NCI-H1417 (cell line): ENCODE results near the gene ANKRD55.
A peak's percentile ranks its signal among the peaks of the same experiment; 100 is the strongest.
"Not testable (repeated sequence)": the region's sequence is repeated elsewhere in the genome, so short reads cannot be mapped to it uniquely, and the experiment has no call there.

ENCODE experiments used
- DNase-seq, 3 experiments: peaks; one replicate each; lab custom pipeline; 2025; lab: John Stamatoyannopoulos, UW

The ANKRD55 gene

DNA sequence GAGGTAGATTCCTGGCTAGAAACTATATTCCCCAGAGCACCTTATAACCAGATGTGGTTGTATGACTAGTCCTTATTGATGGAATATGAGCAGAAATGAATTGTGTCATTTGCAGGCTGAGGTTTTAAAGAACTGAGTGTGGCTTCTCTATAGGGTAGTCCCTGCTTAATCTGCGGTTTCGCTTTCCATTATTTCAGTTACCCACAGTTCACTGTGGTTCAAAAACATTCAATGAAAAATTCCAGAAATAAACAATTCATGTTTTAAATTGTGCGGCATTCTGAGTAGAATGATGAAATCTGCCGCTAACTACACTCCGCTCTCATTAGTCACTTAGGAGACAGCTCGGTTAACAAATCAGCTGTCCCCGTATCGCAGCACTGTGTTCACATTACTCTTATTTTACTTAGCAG lies 65.1 kb downstream of the ANKRD55 start:
- DNase-seq: no peak

DNA sequence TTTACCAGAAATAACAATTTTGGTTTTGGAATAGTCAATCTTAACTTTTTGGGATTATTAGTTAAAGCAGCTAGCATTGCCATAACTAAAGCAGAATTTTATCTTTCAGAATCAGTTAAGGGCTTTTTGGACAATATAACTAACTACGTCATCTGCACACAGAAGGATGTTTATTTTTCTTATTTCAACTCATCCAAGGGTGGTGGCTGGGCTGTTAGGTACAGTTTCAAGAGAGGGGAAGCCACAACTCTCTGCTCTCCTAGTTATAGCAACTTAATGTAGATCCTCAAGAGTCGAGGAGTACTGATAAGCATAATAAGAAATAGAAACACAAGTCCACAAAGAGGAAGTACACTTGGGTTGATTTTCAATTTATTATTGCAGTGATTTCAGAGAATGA lies 65.6 kb downstream of the ANKRD55 start:
- DNase-seq: no peak

DNA sequence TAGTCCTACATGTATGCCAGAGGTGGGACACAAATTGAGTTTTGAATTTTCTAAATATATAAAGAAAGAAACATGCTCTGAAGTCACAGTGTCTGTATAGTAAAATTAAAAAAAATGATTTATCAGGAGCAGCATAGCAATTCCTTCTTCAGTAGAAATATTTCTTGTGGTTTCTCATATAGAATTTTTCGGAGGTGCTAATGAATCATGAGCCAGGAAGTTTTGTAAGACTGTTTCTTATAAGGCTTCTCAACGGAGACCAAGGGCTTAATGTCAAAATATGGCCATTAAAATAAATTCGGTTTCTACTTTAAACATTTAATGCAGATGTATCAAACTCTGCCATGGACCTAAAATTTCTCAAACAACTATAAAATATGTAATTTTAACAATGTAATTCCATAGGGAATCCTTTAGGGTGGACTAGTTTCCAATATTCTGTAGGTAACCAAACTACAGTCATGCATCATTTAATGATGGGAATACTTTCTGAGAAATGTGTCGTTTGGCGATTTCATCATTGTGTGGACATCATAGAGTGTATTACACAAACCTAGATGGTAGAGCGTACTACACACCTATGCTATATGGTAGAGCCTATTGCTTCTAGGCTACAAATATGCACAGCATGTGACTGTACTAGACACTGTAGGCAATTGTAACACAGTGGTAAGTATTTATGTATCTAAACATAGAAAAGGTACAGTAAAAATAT lies 66.3 kb downstream of the ANKRD55 start:
- no peak for DNase-seq

DNA sequence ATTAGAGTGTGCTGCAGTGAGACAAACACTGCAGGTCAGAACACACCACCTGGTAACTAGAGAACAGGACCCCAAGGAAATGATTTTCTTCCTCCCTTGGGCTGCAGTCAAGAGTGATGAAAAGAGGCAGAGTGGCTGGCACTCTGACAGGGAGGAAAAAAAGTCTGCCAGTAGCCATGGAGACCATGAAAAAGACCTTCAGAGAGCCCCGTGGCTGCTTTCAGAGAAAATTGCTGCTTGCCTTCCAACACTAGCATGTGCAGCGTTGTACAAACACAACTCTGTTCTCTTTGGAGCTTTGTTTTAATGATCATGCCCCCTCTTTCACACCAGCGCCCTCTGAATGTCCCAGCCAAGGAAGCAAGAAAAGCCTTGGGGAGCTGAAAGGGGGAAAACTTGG lies 68.8 kb downstream of the ANKRD55 start:
- DNase-seq: peak in 2 of 3 experiments; percentile 17 to 67

DNA sequence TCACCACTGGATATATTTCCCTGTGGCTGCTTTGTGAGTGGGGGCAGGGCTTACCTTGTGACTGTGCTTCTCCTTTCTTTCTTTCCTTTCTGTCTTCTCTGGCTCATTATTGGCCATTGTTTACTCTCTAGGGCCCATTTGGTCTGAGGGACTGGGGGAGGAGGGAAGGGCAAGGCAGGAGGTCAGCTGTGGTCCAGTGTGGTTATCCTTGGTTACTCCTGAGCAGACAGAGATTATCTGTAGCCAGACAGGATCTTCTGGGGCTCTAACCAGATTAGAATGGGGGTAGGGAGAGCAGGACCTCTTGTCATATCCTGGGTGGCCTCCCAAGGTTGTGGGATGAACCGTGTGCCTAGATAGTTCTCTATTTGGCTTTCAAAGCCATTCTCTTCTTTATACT lies 71.2 kb downstream of the ANKRD55 start:
- no peak for DNase-seq

DNA sequence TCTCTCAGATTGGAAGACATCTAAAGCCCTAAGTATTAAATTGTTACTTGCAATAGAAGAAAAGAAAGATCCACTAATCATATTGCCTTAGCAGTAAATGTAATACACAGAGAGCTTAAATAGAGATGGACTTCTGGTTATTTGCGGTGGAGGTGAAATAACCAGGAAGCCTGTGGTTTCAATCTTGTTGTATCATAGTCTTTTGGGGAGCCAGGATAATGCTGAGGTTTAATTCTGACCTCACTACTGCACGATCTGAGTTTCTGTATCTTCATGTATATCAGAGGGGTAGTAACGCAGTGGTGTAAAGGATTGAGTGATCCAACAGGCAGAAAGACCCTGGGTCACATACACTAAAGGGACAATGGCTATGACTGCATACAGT lies 71.7 kb downstream of the ANKRD55 start:
- no peak for DNase-seq

DNA sequence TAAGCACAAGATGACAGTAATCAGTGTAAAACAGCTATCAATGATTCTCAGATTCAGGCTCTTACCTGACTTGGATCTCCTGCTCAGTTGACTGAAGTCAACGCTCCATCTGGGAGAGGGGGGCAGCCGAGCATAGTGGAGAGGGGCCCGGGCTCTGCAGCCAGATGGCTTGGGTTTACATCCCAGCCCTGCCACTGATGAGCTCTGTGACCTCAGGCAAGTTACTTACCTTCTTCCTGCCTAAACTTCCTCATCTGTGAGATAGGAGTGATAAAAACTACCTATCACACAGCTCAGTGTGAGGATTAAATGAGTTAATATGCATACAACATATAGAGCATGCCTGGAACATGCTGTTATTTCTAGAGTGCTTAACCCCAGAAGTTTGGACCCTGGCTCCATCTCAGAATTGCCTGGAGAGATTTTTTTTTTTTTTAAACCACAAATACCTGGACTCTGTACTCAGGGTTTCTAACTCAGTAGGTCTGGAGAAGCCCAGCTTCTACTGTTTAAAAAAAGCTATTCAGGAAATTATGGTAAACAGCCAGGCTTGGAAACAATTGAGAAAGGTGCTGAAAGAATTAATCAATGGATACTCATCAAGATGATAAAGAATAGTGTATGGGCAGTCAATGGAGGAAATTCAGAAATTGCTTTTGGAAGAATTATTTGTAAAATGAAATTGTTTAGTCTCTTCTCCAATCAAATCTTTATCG lies 72.2 kb downstream of the ANKRD55 start:
- no peak for DNase-seq

DNA sequence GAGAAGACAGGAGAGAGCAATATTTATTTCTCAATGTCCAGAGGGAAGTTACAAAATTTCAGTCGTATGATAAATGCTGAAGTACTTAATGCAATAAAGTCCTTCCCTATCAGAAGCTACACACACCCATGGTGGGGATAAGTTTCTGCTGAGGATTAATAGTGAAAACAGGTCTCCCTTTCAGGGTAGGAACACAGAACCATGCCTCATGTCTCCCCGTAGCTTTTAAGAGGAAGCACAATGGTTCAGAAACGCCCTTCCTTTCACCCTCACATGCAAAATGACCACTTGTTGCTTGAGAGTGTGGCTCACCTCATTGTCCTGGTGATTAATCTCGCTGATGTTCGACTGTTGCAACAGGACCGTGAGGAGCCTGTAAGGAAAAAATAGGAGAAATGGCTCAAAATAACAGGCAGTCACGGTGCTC lies 73.6 kb downstream of the ANKRD55 start:
- DNase-seq: peak in 2 of 3 experiments; percentile 8 to 28

DNA sequence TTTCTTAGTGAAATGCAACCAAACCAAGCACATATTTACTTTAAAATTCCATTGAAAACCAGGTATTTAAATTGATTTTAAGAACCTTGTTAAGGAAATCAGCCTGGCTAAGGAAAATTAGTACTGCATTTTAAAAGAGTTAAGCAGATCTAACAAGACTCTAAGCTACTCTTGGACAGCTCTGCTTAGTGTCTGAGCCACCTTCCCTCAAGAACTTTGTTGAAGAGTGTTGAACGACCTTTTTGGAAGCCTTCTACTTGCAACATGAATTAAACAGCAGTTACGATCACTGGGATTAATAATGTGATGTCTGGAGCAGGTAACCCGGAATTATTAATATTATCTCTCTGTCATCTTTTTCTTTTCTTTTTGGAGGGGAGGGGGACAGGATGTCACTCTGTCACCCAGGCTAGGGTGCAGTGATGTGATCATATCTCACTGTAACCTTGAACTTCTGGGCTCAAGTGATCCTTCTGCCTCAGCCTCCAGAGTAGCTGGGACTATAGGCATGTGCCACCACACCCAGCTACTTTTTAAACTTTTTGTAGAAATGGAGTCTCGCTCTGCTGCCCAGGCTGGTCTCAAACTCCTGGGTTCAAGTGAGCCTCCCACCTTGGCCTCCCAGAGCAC lies 74.7 kb downstream of the ANKRD55 start:
- no peak for DNase-seq

DNA sequence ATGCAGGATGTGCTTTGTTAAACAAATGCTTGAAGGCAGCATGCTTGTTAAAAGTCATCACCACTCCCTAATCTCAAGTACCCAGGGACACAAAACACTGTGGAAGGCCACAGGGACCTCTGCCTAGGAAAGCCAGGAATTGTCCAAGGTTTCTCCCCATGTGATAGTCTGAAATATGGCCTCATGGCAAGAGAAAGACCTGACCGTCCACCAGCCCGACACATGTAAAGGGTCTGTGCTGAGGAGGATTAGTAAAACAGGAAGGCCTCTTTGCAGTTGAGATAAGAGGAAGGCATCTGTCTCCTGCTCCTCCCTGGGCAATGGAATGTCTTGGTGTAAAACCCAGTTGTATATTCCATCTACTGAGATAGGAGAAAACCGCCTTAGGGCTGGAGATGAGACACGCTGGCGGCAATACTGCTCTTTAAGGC lies 75.9 kb downstream of the ANKRD55 start:
- not testable (repeated sequence) for DNase-seq

DNA sequence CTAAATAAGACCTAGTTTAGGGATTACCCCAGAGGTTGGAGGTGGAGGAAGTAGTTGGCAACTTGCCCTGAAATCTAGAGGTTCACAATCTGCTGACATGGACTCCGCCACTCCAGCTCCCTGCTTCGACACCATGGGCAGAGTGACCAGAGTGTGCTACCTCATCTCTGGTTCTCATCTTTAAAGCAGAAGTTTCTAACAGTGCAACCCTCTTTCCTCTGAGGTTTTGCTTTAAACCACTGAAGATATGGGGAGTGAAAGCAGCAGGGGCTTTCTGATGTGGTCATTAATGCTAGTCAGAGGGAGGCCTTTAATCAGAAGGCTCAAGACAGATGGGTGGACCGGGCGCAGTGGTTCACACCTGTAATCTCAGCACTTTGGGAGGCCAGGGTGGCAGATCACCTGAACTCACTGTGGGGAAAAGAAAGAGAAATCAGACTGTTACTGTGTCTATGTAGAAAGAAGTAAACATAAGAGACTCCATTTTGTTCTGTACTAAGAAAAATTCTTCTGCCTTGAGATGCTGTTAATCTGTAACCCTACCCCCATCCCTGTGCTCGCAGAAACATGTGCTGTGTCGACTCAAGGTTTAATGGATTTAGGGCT lies 76.4 kb downstream of the ANKRD55 start:
- DNase-seq: not testable (repeated sequence)

DNA sequence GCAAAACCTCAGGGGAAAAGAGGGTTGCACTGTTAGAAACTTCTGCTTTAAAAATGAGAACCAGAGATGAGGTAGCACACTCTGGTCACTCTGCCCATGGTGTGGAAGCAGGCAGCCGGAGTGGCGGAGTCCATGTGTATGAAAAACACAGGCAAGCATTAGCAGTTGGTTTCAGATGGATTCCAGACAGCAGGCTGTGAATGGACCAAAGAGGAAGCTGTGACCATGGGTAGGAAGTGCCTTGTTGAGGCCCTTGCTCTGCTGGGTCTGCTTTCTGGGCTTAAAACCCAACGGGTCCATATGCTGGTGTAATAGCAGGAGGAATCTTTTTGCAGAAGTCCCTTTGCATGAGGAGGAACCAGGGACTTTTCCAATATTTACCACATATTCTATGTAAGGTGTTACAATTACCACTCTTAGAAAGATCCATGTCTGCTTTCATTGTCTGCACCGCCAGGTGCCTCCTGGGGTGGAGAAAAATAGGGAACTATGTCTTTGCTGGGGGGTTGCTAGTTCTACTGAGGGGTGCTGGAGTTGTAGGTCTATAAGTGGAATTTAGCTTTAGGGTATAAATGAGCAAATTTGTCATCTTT lies 77.0 kb downstream of the ANKRD55 start:
- no peak for DNase-seq

DNA sequence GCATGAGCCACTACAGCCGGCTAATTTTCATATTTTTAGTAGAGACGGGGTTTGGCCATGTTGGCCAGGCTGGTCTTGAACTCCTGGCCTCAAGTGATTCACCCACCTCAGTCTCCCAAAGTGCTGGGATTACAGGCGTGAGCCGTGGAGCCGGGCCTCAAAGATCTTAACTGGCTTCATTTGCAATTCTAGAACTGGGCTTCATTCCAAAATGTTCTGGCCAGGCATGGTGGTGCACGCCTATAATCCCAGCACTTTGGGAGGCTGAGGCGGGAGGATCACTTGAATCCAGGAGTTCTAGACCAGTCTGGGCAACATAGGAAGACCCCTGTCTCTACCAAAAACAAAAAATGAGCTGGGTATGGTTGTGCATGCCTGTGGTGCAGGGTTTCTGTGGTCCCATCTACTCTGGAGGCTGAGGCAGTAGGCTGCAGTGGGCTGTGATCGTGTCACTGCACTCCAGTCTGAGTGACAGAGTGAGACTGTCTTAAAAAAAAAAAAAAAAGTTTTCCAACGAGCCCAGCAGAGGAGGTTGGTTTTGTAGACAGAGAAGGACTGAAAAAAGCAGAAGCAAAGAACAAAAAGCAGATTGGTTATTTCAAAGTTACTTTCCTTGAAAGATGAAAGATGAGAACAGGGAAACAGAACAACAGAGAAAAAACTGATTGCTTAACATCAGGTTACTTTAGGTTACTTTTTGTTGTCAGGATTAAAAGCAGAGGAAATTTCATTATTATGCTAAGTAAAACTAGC lies 78.2 kb downstream of the ANKRD55 start:
- DNase-seq: no peak

DNA sequence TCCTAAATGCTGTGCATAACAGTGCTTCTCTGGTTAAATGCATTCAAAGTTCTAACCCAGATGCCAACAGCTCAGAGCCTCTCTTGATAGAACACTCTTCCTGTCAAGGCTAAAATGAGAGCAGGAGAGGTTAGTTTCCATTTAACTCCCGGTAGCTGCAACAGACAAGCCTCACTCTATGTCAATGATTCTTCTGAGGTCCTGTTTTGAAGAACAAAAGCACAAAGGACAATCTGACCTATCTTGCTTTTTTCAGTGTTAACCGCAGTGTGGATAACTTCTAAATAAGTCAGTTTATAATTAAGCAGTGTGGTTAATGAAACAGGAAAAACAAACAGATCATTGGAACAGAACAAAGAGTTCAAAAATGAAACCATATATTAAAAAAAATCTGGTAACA lies 80.7 kb downstream of the ANKRD55 start:
- peak in 2 of 3 experiments; percentile 3 to 16 for DNase-seq

DNA sequence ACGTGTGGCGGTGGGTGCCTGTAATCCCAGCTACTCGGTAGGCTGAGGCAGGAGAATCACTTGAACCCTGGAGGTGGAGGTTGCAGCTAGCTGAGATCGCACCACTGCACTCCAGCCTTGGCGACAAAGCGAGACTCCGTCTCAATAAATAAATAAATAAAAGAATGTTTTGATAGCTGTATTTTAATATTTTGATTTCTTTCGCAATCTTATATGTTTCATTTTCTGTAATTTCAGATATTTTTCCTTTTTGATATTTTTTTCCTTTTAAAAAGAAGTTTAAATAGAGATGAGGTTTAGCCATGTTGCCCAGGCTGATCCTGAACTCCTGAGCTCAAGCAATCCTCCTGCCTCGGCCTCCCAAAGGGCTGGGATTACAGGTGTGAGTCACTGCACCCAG lies 82.4 kb downstream of the ANKRD55 start:
- not testable (repeated sequence) for DNase-seq

DNA sequence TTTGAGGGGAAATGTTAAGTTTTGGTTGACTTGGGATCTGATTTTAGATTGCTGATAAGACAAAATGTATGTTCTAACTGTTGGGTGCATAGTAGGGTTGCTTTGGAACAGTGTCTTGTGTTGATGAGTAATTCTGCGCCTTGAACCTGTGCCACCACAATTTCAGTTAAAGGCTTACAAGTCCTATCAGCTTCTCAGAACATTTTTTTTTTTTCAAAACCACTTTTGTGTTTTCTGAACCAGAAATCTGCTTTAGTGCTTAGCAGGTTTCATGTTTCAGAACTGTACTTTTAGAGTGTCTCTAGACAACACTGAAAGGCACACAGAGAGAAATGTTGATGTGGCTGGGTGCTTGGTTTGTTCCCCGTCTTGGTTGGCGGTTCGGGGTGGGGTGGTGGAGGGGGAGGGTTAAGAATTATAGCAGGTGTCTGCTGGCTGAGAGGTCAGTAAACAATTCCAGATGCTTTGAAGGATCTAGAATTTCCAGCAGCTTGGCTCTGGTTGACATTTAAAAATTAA lies 84.6 kb downstream of the ANKRD55 start:
- DNase-seq: peak; percentile 47 to 98 (median 76)

DNA sequence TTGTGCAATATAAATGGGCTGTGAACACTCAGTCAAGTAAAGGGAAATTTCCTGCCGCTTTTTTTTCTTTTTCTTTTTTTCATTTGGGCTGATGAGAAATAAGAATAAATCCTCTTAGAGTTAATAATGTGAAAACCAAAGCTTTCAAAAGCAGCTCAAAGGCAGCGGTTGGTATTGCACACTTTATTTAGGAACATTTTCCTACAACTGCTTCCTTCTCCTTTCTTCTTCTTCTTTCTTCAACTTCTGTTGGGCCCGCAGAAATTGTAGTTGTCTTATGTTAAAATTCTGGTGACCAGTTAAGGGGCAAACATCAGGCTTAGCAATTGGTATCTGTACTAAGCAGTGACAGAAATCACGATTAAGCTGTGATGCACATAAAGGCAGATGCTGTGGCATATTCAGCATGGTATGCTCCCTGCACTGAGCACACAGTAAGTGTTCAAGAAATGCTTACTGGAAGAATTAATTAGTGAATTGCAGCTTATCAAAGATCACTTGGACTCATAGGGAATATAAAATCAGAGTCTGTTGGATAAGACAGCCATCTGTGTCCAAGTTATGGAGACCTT lies 85.4 kb downstream of the ANKRD55 start:
- DNase-seq: no peak

DNA sequence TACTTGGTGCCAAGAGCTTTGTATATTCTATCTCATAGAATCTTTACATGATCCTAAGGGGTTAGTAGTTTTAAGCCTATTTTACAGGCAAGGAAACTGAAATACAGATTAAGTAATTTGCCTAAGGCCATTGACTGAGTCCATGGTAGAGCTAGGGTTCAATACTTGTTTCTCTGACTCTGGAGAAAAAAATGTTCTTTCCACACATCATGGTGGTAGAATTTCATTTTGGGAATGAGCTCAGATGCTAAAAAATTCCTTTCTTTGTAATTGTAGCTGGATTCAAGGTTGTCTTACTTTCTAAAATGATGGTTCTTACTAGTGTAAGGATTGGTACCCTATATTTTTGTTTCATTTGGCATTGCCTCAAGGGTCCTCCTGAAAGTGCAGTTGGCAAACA lies 86.0 kb downstream of the ANKRD55 start:
- no peak for DNase-seq

DNA sequence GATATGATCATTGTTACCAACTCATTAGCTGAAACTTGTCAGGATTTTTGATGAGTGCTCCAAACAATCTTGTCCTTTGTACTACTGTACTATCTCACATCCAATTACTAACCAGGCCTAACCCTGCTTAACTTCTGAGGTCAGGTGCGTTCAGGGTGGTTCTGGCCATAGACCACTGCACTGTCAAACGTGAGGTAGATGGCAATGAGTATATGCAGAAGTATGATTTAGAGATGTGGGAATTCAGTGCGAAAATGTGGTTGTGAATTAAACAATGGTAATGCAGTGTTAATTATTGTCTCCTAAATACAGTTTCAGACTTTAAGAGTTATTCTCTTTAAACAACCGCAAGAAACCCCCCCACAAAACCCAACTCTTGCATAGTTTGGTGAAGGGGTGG lies 86.5 kb downstream of the ANKRD55 start:
- no peak for DNase-seq

DNA sequence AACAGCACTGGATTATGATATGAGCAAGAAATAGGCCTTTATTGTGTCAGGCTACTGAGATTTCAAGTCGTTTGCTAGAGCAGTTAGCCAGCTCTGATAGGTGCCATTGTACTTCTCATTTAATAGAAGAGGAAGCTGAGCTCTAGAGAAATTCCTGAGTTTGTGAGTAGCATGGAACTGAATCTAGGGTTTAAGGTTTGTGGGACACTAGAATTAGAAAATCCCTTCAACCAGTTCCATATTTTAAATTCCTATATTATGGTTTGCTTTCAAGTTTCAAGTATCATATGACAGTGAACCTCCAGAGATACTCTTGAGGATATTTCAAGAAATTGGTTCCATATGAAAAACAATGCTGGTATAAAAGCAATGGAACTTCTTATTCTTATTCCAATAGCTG lies 87.6 kb downstream of the ANKRD55 start:
- no peak for DNase-seq

DNA sequence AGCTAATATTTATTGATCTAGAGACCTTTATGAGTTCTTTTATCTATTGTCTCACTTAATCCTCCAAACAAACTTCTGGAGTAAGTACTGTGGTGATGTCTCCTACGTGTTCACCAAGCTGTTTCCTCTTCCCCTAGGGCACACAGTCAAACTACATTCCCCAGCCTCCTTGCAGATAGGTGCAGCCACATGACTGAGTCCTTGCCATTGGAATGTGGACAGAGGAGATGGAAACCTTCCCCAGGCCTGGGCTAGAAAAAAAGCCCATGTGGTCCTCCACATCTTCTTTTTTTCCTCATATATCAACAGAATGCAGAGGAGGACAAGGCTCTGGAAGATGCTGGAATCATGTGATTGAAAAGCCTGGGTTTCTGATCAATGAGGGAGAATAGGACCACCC lies 88.0 kb downstream of the ANKRD55 start:
- DNase-seq: no peak
